WTC11 (cell line): ENCODE data around the gene NEK11. TPM values are rescaled to one million over a fixed set of nuclear protein-coding genes. Genes with fewer than 3 reads are reported as not detected.

Experiments used
- ATAC-seq: fragments of 200-7000 bp; cut with Tn5 transposase; 2 replicates; pipeline ENCODE4 v1.10.0; 2021; ENCODE audit warnings: mild to moderate bottlenecking, moderate library complexity
- CTCF ChIA-PET: fragments of 300-600 bp; sonication (Branson Sonifier 250); formaldehyde crosslinking; loops from one replicate; lab custom pipeline; 2021; ENCODE audit warnings: antibody characterized with exemption; lab: Charles Lee
- POLR2A ChIA-PET: fragments of 350-600 bp; sonication (Branson Sonifier 250); formaldehyde crosslinking; loops from one replicate; lab custom pipeline; 2021; ENCODE audit warnings: antibody characterized with exemption; lab: Charles Lee
- DNase-seq: peaks from one replicate; pipeline ENCODE4 v3.0.0; 2021; ENCODE audit warnings: low spot score
- H3K27ac Mint-ChIP-seq: 2 replicates; pipeline ENCODE4 v1.8.0; 2021; ENCODE audit warnings: mixed read lengths
- H3K27me3 Mint-ChIP-seq: 2 replicates; pipeline ENCODE4 v1.8.0; 2021; ENCODE audit warnings: low read depth, mild to moderate bottlenecking, moderate library complexity, mixed read lengths
- H3K36me3 Mint-ChIP-seq: 2 replicates; pipeline ENCODE4 v1.8.0; 2021; ENCODE audit warnings: mixed read lengths
- H3K4me1 Mint-ChIP-seq: 2 replicates; pipeline ENCODE4 v1.8.0; 2022; ENCODE audit warnings: mixed read lengths
- H3K4me3 Mint-ChIP-seq: 2 replicates; pipeline ENCODE4 v1.8.0; 2021; ENCODE audit warnings: mild to moderate bottlenecking, moderate library complexity, mixed read lengths
- H3K9me3 Mint-ChIP-seq: 2 replicates; pipeline ENCODE4 v1.8.0; 2021; ENCODE audit warnings: mixed read lengths
- CBFB ChIP-seq: sonication (generic); formaldehyde crosslinking; IDR thresholded peaks from 2 replicates; pipeline ENCODE4 v1.8.1; 2022; ENCODE audit warnings: mild to moderate bottlenecking, low read depth, missing genetic modification reagents
- EMX1 ChIP-seq: fragments of 250-450 bp; sonication (Bioruptor Pico); IDR thresholded peaks from 2 replicates; pipeline ENCODE4 v1.8.0; 2021; ENCODE audit warnings: mild to moderate bottlenecking
- FOXP1 ChIP-seq: sonication (generic); formaldehyde crosslinking; IDR thresholded peaks from 2 replicates; pipeline ENCODE4 v1.8.0; 2022; ENCODE audit warnings: missing genetic modification reagents, mild to moderate bottlenecking, moderate library complexity, borderline replicate concordance
- GABPB1 ChIP-seq: sonication (generic); formaldehyde crosslinking; IDR thresholded peaks from 2 replicates; pipeline ENCODE4 v1.8.1; 2023; ENCODE audit warnings: mild to moderate bottlenecking, missing genetic modification reagents
- NR2C2 ChIP-seq: sonication (generic); formaldehyde crosslinking; IDR thresholded peaks from 2 replicates; pipeline ENCODE4 v1.8.0; 2022; ENCODE audit warnings: mild to moderate bottlenecking, missing genetic modification reagents
- OVOL2 ChIP-seq: fragments of 250-450 bp; sonication (Bioruptor Pico); IDR thresholded peaks from 2 replicates; pipeline ENCODE4 v1.9.0; 2021; ENCODE audit warnings: mild to moderate bottlenecking, borderline replicate concordance
- TEAD1 ChIP-seq: sonication (generic); formaldehyde crosslinking; IDR thresholded peaks from 2 replicates; pipeline ENCODE4 v1.8.0; 2022; ENCODE audit warnings: mild to moderate bottlenecking, missing genetic modification reagents
- ZBTB21 ChIP-seq: sonication (generic); formaldehyde crosslinking; IDR thresholded peaks from 2 replicates; pipeline ENCODE4 v1.8.1; 2023; ENCODE audit warnings: mild to moderate bottlenecking, missing genetic modification reagents, borderline replicate concordance
- ZNF396 ChIP-seq: fragments of 250-450 bp; sonication (Bioruptor Pico); IDR thresholded peaks from 2 replicates; pipeline ENCODE4 v1.8.0; 2021; ENCODE audit warnings: mild to moderate bottlenecking, moderate library complexity, borderline replicate concordance
- total RNA-seq: library from RNA; stranded (reverse); gene quantifications from 3 replicates; pipeline ENCODE4 v1.2.3, GENCODE V29; 2021
- TF ChIP-seq, protein P1 (sequence below): sonication (generic); formaldehyde crosslinking; IDR thresholded peaks from 2 replicates; pipeline ENCODE4 v1.8.0; 2022; ENCODE audit warnings: mild to moderate bottlenecking, missing genetic modification reagents
- TF ChIP-seq, protein P2 (sequence below): sonication (generic); formaldehyde crosslinking; IDR thresholded peaks from 2 replicates; pipeline ENCODE4 v1.8.1; 2023; ENCODE audit warnings: mild to moderate bottlenecking, missing genetic modification reagents
- TF ChIP-seq, protein P3 (sequence below): fragments of 200-600 bp; IDR thresholded peaks from 2 replicates; pipeline ENCODE4 v1.8.0; 2022; ENCODE audit warnings: antibody characterized with exemption
- TF ChIP-seq, protein P4 (sequence below): fragments of 250-450 bp; sonication (Bioruptor Pico); IDR thresholded peaks from 2 replicates; pipeline ENCODE4 v1.9.0; 2021; ENCODE audit warnings: mild to moderate bottlenecking
- TF ChIP-seq, protein P5 (sequence below): fragments of 250-450 bp; sonication (Bioruptor Pico); IDR thresholded peaks from 2 replicates; pipeline ENCODE4 v2.1.2; 2022; ENCODE audit warnings: mild to moderate bottlenecking, moderate library complexity
- TF ChIP-seq, protein P6 (sequence below): fragments of 250-450 bp; sonication (Bioruptor Pico); IDR thresholded peaks from 2 replicates; pipeline ENCODE4 v1.9.0; 2021; ENCODE audit warnings: mild to moderate bottlenecking
- TF ChIP-seq, protein P7 (sequence below): sonication (generic); formaldehyde crosslinking; IDR thresholded peaks from 2 replicates; pipeline ENCODE4 v1.8.1; 2022; ENCODE audit warnings: missing genetic modification reagents, borderline replicate concordance
- TF ChIP-seq, protein P8 (sequence below): sonication (generic); formaldehyde crosslinking; IDR thresholded peaks from 2 replicates; pipeline ENCODE4 v1.8.0; 2023; ENCODE audit warnings: mild to moderate bottlenecking, missing genetic modification reagents

NEK11 gene
- total RNA-seq, 1 experiment from 2014 or later: 1.6 TPM

DNA sequence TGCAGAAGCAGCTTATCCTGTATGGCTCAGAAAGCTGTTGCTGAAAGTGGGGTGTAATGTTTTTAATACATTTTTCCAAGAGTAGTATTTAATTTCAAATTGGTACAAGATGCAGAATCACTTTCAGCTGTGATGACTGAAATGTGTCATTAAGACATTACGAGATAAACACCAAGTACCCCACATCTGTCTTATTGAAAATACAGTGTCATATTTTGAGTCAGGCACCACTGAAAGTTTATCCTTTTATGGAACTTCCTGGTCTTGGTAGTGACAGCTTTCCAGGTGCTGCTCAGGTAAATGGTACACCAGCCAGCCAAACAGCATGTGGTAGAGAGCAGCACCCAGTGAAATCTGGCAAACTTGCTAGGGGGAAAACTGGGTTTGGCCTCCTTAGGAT lies 17.0 kb upstream of the NEK11 start:
- Mint-ChIP-seq H3K9me3 (no peaks in the 10 kb centered on the region), H3K27me3 (no peaks in the 10 kb centered on the region), H3K36me3 (peaks cover 26% of the 10 kb centered on the region), H3K27ac (no peak overlapping the region), H3K4me3 (no peak overlapping the region), H3K4me1 (no peaks in the 10 kb centered on the region)
- DNase-seq: no peak
- TF ChIP-seq, protein P1, sequence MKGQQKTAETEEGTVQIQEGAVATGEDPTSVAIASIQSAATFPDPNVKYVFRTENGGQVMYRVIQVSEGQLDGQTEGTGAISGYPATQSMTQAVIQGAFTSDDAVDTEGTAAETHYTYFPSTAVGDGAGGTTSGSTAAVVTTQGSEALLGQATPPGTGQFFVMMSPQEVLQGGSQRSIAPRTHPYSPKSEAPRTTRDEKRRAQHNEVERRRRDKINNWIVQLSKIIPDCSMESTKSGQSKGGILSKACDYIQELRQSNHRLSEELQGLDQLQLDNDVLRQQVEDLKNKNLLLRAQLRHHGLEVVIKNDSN: no peak
- TF ChIP-seq CBFB (CRISPR knock-in tag) (no peak), EMX1 (CRISPR knock-in tag) (no peak), OVOL2 (no peak), GABPB1 (CRISPR knock-in tag) (no peak), FOXP1 (CRISPR knock-in tag) (no peak), TEAD1 (CRISPR knock-in tag) (no peak), ZBTB21 (CRISPR knock-in tag) (no peak), ZNF396 (CRISPR knock-in tag) (no peak), NR2C2 (CRISPR knock-in tag) (no peak)
- TF ChIP-seq, protein P2, sequence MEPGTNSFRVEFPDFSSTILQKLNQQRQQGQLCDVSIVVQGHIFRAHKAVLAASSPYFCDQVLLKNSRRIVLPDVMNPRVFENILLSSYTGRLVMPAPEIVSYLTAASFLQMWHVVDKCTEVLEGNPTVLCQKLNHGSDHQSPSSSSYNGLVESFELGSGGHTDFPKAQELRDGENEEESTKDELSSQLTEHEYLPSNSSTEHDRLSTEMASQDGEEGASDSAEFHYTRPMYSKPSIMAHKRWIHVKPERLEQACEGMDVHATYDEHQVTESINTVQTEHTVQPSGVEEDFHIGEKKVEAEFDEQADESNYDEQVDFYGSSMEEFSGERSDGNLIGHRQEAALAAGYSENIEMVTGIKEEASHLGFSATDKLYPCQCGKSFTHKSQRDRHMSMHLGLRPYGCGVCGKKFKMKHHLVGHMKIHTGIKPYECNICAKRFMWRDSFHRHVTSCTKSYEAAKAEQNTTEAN: no peak
- TF ChIP-seq, protein P3, sequence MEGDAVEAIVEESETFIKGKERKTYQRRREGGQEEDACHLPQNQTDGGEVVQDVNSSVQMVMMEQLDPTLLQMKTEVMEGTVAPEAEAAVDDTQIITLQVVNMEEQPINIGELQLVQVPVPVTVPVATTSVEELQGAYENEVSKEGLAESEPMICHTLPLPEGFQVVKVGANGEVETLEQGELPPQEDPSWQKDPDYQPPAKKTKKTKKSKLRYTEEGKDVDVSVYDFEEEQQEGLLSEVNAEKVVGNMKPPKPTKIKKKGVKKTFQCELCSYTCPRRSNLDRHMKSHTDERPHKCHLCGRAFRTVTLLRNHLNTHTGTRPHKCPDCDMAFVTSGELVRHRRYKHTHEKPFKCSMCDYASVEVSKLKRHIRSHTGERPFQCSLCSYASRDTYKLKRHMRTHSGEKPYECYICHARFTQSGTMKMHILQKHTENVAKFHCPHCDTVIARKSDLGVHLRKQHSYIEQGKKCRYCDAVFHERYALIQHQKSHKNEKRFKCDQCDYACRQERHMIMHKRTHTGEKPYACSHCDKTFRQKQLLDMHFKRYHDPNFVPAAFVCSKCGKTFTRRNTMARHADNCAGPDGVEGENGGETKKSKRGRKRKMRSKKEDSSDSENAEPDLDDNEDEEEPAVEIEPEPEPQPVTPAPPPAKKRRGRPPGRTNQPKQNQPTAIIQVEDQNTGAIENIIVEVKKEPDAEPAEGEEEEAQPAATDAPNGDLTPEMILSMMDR: no peak
- TF ChIP-seq, protein P4, sequence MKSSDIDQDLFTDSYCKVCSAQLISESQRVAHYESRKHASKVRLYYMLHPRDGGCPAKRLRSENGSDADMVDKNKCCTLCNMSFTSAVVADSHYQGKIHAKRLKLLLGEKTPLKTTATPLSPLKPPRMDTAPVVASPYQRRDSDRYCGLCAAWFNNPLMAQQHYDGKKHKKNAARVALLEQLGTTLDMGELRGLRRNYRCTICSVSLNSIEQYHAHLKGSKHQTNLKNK (CRISPR knock-in tag): no peak
- TF ChIP-seq, protein P5, sequence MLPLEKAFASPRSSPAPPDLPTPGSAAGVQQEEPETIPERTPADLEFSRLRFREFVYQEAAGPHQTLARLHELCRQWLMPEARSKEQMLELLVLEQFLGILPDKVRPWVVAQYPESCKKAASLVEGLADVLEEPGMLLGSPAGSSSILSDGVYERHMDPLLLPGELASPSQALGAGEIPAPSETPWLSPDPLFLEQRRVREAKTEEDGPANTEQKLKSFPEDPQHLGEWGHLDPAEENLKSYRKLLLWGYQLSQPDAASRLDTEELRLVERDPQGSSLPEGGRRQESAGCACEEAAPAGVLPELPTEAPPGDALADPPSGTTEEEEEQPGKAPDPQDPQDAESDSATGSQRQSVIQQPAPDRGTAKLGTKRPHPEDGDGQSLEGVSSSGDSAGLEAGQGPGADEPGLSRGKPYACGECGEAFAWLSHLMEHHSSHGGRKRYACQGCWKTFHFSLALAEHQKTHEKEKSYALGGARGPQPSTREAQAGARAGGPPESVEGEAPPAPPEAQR (CRISPR knock-in tag): no peak
- TF ChIP-seq, protein P6, sequence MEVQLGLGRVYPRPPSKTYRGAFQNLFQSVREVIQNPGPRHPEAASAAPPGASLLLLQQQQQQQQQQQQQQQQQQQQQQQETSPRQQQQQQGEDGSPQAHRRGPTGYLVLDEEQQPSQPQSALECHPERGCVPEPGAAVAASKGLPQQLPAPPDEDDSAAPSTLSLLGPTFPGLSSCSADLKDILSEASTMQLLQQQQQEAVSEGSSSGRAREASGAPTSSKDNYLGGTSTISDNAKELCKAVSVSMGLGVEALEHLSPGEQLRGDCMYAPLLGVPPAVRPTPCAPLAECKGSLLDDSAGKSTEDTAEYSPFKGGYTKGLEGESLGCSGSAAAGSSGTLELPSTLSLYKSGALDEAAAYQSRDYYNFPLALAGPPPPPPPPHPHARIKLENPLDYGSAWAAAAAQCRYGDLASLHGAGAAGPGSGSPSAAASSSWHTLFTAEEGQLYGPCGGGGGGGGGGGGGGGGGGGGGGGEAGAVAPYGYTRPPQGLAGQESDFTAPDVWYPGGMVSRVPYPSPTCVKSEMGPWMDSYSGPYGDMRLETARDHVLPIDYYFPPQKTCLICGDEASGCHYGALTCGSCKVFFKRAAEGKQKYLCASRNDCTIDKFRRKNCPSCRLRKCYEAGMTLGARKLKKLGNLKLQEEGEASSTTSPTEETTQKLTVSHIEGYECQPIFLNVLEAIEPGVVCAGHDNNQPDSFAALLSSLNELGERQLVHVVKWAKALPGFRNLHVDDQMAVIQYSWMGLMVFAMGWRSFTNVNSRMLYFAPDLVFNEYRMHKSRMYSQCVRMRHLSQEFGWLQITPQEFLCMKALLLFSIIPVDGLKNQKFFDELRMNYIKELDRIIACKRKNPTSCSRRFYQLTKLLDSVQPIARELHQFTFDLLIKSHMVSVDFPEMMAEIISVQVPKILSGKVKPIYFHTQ (CRISPR knock-in tag): no peak
- TF ChIP-seq, protein P7, sequence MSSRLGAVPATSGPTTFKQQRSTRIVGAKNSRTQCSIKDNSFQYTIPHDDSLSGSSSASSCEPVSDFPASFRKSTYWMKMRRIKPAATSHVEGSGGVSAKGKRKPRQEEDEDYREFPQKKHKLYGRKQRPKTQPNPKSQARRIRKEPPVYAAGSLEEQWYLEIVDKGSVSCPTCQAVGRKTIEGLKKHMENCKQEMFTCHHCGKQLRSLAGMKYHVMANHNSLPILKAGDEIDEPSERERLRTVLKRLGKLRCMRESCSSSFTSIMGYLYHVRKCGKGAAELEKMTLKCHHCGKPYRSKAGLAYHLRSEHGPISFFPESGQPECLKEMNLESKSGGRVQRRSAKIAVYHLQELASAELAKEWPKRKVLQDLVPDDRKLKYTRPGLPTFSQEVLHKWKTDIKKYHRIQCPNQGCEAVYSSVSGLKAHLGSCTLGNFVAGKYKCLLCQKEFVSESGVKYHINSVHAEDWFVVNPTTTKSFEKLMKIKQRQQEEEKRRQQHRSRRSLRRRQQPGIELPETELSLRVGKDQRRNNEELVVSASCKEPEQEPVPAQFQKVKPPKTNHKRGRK (CRISPR knock-in tag): no peak
- TF ChIP-seq, protein P8, sequence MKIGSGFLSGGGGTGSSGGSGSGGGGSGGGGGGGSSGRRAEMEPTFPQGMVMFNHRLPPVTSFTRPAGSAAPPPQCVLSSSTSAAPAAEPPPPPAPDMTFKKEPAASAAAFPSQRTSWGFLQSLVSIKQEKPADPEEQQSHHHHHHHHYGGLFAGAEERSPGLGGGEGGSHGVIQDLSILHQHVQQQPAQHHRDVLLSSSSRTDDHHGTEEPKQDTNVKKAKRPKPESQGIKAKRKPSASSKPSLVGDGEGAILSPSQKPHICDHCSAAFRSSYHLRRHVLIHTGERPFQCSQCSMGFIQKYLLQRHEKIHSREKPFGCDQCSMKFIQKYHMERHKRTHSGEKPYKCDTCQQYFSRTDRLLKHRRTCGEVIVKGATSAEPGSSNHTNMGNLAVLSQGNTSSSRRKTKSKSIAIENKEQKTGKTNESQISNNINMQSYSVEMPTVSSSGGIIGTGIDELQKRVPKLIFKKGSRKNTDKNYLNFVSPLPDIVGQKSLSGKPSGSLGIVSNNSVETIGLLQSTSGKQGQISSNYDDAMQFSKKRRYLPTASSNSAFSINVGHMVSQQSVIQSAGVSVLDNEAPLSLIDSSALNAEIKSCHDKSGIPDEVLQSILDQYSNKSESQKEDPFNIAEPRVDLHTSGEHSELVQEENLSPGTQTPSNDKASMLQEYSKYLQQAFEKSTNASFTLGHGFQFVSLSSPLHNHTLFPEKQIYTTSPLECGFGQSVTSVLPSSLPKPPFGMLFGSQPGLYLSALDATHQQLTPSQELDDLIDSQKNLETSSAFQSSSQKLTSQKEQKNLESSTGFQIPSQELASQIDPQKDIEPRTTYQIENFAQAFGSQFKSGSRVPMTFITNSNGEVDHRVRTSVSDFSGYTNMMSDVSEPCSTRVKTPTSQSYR (CRISPR knock-in tag): no peak
- ChIA-PET CTCF (no interaction called here), POLR2A (no interaction called here)
- ATAC-seq: no peak
